CD4-positive, alpha-beta T cell treated with Interleukin-17A for 4 hours (primary cell): ENCODE data around the gene SYVN1.
A peak's percentile ranks its signal among the peaks of the same experiment; 100 is the strongest.
"Not testable (repeated sequence)": the region's sequence is repeated elsewhere in the genome, so short reads cannot be mapped to it uniquely, and the experiment has no call there.

Experiments
- DNase-seq: peaks from one replicate; pipeline ENCODE4 v3.0.0-alpha.2; 2020; ENCODE audit warnings: mixed read lengths

SYVN1 gene

DNA sequence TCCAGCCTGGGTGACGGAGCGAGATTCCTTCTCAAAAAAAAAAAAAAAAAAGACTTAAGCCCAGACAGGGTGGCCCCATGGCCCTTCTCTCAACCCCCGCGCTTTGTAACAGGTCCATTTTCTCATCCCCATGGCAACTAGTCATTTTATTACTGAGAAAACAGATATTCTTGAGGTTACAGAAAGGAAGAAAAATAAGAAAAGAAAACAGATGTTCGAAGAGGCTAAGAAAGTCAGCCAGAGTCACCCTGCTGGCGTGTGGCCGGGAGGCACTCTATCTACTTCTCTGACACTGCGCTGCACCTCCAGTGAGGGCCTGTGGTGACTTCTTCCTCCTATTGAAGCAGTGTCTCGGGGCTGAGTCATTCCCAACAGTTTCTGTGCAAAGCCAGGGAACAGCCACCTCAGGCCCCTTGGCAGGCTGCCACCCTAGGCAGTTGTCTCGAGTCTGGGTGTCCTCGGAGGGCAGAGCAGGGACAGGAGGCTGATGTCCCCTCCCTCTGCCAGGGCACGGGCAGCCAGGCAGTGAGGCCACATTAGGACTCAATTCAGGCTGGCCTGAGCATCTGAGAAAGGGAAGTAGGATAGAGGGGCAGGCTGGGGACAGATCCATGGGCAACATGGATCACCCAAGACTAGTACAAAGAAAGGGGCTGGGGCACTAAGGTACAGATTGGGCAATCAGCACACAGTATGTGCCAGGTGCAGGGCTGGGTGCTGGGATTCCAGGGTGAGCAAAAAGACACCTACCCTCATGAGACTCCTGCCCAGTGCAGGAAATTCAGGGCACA, 16.4 kb upstream of the SYVN1 start:
- DNase-seq, result peak; percentile 14

DNA sequence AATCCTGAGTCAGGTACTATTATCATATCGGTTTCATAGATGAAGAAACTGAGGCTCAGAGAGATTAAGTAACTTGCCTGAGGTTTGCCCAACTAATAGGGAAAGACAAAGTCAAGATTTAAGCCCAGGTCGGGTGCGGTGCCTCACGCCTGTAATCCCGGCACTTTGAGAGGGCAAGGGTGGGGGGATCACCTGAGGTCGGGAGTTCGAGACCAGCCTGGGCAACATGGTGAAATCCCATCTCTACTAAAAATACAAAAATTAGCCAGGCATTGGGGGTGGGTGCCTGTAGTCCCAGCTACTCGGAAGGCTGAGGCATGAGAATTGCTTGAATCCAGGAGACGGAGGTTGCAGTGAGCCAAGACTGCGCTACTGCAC, 15.8 kb upstream of the SYVN1 start:
- not testable (repeated sequence) for DNase-seq

DNA sequence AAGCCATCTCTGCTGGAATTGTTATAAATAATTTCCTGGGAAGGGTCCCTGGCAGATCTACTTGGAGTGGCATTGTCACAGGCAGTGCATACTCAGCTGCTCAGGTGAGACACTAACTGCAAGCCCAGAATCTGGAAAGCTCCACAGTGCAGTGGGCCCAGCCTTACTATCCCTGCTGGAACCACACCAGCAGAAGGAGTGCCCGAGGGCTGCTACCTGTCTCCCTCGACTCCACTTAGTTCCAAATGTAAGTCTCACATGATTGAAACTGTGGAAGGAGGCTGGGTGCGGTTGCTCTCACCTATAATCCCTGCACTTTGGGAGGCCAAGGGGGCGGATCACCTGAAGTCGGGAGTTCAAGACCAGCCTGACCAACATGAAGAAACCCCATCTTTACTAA, 14.3 kb upstream of the SYVN1 start:
- no peak for DNase-seq

DNA sequence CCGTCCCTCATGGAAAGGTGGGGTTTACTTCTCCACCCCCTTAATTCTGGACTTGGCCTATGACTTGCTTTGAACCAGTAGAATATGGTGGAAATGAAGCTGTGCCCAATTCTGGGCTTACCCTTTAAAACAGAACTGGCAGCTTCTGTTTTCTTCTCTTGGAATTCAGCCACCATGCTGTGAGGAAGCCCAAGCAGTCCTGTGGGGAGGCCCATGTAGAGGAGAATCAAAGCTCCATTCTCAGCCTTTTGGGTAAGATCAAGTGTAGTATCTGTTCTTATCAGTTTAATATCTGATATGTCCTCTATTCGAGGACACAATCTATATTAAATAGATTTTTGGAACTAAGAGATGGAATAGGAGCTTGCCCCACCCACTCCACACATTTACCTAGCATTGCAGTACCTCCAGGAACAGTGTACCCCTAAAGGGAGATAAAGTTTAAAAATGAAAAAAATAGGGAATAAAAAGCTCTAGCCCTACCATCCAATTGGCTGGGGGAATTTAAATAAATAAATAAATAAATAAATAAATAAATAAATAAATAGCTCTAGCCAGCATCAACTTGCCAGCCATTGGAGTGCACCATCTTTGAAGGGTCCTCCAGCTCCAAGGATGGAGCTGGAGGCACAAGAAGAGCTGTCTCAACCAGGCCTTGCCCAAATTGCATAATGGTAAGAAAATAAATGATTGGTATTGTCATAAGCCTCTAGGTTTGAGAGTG, 13.2 kb upstream of the SYVN1 start:
- no peak for DNase-seq

DNA sequence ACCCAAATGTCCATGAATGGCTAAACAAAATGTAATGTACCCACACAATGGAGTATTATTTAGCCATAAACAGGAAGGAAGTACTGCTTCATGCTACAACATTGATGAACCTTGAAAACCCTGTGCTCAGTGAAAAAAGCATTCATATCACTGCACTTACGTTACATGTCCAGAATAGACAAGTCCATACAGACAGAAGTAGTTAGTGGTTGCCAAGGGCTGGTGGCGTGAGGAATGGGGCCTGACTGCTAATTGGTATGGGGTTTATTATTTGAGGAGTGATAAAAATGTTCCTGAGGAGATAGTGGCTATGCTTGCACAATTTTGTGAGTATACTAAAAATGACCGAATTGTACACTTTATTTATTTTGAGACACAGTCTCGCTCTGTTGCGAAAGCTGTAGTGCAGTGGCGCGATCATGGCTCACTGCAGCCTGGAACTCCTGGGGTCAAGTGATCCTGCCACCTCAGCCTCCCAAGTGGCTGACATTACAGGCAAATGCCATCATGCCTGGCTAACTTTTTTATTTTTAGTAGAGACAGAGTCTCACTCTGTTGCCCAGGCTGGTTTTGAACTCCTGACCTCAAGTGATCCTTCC, 7.7 kb upstream of the SYVN1 start:
- DNase-seq, result no peak

DNA sequence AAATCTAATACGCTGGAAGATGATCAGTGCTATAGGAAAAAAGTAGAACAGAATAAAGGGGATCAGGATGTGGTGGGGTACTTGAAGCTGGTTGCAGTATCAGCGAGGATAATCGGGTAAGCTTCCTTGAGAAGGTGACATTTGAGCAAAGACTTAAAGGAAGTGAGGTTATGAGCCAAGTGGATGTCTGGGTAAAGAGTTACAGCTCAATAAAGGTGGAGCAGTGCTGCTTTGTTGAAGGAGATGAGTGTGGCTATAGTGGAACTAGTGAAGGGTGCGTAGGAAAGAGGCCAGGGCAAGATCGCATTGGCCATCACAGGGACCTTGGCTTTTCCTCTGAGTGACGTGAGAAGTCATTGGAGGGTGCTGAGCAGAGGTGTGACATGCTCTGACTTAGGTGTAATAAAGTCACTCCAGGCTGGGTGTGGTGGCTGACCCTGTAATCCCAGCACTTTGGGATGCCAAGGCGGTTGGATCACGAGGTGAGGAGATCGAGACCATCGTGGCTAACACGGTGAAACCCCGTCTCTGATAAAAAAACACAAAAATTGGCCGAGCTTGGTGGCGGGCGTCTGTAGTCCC, 2.3 kb upstream of the SYVN1 start:
- DNase-seq, result no peak

DNA sequence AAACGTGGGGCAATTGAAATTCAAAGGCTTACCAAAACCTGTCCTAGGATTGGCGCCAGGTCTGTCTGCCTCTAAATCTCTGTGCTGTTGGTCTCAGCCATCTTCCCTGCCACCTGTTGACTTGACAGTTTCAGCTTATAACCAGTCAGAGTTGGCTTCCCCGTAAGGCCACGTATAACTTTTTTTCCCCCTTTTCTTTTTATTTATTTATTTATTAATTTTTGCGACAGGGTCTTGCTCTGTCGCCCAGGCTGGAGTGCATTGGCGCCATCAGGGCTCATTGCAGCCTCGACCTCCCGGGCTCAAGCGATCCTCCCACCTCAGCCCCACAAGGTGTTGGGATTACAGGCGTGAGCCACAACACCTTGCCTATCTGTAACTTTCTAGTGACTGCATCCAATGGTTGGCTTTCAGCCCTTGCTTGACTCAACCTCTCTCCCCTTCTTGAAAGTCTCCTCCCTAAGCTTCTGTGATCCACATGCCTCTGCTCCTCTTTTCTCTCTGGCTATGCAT, 1.4 kb upstream of the SYVN1 start:
- DNase-seq, result no peak

DNA sequence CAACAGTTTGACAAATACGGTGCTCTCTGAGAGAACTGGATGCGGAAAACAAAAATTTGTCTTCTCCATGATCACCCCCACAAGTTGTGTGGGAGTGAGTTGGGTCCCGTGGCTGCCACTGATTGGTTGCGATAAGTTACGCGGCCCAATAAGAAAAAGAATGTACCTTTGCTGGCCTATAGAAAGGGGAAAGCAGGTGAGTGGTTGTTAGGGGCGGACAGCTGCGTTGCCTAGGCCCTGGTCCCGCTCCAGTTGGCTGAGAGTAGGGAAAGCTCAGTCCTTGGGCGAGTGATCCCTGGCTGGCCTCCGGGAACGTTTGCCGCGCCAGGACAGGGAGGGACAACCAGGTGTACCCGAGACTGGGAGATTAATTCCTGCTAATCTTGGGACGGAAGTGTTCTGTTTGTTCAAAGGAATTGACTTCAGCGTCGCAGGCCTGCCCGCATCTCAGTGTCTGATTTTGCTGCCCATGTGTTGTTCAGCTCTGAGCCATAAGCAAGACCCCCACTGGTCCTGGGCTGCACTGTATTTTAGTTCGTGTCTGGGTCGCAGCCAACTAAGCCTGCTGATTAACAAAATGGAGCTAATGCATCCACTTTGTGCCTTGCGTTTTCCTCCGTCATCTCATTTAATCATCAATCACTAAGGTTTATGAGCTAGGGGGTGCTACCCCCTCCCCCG, 773 bp upstream of the SYVN1 start:
- DNase-seq, result peak; percentile 83

DNA sequence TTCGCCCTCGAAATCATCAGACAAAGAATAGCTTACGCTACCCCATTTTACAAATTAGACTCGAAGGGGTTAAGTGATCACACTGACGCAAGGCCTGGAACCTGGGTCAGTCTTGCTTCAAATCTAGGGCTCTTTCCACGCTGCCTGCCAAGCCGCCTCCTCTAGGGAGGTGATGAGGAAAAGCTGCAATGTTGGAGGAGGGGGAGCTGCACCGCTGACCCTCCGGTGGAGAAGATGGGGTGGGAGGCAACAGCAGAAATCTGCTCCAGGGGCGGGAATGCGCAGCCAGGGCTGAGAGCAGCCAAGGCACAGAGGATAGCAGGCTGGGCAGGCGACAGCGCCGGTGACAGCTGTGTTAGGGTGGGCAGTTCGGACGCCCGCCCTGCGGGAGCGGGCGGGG, 595 bp downstream of the SYVN1 start:
- DNase-seq, result no peak

DNA sequence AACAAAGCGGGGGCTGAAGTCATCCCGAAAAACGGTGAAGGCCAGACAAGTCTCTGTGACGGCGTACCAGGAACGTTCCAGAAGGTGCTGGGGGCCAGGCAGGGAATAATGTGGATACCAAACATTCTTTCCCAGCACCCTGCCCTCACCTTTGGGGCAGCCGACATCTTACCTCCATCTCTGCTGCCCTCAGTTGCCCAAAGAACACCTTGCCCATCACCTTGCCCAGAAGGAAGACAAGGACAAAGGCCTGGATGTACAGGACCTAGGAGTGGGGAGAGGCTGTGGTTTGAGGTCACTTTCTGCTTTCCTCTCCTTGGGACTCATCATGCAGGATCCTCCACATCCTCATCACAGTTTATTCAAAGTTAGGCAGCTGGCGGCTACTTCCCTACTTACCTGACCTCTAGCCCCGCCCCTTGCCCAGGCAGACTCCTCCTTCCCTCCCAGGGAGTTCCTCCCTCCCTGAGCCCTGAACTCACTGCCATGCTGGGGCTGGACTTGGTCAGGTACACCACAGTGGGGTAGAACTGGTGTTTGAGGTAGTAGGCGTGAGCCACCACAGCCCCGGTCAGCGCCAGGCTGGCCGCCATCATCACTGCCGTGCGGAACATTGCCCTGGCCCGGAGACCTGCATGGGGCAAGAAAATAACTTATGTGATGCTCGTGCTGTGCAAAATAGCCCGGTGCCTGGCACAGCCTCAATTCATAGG, 1.2 kb downstream of the SYVN1 start:
- peak; percentile 69 for DNase-seq

DNA sequence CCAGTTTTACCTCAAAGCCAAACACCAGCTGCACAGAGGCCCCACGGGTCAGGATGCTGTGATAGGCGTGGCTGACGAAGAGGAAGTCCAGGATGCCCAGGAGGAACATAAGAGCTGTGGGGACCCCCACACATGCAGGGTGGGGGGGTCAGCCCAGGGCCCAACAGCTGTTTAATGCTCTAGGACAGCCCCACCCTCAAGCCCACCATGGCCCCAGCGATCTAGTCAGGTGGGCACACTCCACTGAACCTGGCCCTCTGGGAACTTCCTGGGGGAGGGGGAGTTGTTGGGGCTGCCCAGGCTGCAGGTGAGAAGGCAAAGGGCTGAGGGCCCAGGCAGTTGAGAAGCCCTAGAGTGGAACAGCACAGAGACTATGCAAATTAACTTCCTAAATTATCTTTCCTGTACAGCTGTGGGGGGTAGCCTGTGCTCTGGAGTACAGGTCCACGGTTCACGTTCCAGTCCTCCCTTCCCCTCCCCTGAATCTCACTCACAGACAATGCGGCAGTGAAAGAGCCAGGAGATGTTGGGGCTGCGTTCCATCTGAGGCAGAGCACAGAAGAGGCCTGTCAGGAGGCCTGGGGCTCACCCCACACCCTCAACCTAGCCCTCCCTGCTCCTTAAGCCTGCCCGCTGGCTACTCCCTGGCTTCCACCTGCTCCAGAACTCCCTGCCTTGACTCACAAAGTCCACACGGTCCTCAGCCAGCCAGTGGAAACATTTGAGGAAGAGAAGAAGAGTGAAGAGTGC, 1.9 kb downstream of the SYVN1 start:
- DNase-seq, result no peak

DNA sequence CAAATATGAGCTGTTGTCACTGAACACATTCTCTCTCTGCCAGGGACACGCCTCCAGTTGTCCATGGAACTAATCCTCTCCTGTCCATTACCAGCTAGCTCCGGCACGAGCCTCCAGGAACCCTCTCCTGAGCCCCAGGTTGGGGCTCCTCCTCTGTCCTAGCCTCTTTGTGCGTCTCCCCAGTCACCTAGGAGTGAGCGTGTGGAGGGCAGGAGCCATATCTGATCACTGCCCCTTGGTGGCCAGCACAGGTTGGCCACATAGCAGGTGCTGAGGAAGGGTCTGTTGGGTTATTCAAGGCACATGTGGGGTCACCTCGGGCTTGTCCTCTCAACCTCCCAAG, 2.5 kb downstream of the SYVN1 start:
- DNase-seq, result no peak

DNA sequence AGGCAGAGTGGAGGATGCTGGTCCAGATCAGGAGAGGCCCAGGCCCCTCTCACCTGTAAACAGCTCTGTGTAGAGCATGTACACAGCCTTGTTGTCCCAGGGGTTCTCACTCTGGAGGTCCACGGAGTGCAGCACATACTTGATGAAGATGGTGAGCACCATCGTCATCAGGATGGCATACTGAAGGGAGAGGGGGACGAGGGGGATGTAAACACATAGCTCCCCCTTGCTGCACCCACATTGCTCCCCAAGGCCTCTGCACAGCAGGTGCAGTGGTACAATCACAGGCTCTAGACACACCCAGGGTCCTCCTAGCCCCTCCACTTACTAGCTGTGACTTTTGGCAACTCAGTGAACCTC, 2.9 kb downstream of the SYVN1 start:
- DNase-seq, result no peak

DNA sequence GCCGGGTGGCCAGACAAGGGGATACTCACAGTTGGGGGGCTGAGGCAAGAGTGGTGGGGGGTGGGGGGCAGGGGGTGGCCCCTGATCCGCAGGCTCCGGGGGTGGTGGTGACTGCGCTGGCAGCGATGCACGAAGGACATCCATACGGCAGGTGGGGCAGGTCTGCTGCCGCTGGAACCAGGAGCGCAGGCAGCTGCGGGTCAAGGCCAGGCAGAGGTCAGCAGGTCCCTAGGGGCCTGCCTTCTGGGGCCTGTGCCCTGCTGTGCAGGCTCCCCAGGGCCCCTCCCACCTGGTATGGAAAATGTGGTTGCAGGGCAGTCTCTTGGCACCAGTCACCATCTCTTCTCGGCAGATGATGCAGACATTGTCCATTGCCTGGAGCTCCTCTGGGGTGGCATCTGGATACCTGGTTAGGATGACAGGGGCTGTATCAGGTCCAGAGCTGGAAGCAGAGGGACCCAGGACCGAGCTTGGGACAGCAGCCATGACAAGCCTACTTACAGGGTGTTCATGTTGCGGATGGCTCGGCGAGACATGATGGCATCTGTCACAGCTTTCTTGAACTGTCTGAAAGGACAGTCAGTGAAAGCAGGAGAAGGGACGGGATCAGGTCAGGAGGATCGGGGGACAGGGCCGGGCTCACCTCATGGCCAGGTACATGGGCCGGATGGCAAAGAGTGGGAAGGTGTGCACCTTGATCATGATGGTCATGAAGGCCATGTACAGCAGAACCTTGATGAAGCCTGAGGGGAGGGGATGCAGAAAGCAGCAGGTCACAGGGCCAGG, 3.5 kb downstream of the SYVN1 start:
- no peak for DNase-seq

DNA sequence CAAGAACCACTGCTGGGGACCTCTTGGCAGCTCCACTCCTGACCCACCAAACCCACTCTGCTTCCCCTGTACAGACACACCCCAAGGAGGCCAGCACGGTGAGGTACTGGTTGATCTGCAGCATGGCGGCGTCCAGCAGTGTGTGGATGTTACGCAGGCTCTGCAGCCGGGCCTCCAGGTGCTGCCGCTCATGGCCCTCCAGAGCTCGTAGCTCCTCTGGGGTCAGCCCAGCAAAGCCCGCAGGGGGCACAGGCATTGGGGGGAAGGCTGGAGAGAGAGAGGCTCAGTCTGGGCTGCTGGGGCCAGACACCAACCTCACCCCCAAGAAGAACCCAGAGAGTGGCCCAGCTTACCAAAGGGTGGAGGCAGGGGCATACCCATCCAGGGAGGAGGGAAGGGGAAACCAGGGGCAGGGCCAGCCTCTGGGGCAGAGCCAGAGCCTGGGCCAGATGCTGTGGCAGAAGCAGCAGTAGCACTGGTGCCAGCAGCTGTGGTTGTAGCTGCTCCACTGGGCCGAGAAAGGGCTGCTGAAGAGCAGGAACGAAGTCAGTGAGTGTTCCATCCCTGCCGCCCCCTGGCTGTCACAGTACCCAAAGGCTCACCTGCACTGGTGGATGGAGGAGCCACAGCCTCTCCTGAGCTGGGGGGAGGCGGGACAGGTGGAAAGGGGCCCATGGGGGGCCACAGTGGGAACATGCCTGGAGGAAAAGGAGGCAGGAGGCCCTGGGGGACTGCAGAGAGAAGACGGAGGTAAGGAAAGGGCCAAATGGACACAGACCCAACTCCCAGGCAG, 4.5 kb downstream of the SYVN1 start:
- no peak for DNase-seq

DNA sequence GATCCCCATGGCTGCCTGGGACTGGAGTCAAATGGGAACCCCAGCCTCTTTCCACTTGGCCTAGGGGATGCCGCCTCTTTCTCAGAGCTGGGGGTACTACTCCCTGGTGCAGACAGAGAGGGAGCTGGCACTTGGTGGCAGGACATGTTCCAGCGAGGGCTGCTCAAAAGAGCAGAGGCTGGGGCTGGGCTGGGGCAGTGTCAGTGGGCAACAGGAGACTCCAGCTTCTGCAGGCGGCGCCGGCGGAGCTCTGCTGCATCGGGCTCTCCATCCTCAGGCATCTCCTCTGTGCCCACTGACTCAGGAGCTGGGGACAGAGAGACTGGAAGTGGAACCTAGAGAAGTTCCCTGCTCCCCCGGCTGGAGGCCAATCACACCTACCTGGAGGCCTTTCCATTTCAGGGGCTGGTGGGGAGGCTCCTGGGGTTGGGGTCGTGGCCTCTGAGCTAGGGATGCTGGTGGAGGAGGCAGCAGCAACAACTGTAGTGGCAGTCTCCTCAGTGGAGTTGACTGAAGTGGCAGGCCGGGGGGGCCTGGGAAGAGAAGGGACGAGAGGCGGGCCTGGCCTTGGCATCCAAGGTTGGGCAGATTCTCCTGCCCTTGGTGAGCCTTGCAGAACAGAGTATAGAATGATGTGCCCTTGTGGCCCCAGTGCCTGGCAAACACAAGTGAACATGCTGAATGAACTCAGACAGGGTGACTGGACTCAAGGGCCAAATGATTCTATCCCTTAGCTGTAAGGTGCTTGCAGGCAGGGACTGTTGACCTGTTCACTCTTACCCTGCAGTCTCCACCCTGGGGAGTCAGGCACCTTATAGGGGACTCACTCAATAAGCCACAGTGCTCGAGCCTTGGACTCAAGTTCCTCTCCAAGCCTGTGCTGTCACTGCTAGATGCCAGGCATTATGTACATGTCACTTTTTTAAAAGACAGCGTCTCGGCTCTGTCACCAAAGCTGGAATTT, 5.9 kb downstream of the SYVN1 start:
- DNase-seq, result no peak

DNA sequence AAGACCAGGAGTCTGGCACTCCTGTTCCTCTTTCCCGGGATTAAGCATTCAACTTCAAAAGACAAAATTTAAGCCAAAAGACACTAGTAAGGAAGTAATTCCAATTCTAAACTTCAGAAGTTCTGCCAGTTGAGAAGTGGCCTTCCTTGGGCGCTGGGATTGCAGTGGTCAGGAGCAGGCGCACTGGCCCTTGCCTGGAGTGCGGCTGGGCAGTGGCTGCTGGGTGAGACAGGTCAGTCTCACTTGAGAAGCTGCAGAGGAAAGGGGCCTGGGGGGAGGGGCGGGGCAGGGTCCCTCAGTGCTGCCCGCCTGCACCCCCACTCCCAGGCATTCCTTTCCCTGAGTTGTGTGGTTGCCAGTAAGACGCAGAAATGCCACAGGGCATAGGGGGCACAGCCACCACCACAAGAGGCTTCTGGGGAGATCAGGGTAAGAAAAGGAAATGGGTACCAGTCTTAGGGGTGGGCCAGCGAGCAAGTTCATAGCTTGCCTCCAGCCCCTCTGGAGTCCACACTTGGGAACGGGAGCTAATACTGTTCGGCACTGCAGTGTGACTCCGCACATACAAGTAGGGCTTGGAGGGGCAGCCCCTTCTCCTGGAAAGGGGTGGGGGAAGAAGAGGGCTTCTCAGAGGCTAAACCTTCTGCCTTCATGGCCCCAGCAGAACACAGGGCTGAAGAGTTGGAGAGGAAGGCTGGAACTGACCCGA, 6.7 kb downstream of the SYVN1 start:
- DNase-seq, result no peak

DNA sequence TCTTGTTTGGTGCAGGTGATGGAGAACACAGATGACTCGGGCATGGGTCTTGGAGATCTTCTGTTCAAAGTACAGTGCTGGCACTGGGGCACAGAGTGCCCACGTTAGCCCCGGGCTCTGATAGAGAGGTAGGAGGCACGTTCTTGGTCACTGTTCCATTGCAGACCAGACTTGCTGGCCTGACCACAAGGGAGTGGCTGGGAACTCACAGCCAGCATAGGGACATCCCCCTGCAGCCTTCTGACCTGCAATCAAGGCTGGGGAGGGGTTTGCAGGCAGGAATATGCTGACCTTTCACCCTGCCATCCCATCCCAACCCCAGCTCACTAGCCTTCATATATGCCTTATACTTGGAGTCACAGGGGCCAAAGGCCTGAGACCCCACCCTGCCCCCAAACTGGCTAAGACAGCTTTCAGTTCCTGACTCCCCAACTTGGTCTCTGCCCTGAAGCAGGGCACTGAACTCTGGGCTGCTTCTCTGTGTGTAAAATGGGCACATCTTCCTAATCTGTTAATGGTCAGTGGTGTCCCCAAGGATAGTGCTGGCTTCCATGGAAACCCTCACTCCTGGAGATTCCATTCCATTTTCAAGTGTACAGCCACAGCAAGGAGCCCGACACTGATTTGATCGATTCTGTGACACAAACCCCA, 7.6 kb downstream of the SYVN1 start:
- DNase-seq, result no peak
